IMR-90 (cell line): ENCODE results near the gene CHN2.

Source experiments
- BHLHE40 ChIP-seq: fragments of 150-350 bp; IDR thresholded peaks from 2 replicates; pipeline ENCODE4 v1.6.1; 2016; ENCODE audit warnings: mild to moderate bottlenecking, low read depth, low read length
- CEBPB ChIP-seq: IDR thresholded peaks from 2 replicates; pipeline ENCODE4 v1.6.1; 2012; ENCODE audit warnings: low read depth, low read length, improper control_type of control experiment
- CTCF ChIP-seq: conservative IDR thresholded peaks from 2 replicates; pipeline ENCODE4 v1.5.1; 2012; ENCODE audit warnings: mild to moderate bottlenecking, low read depth, low read length, improper control_type of control experiment
- ELK1 ChIP-seq: fragments of 150-350 bp; IDR thresholded peaks from 2 replicates; pipeline ENCODE4 v1.6.1; 2016; ENCODE audit warnings: low read depth, mild to moderate bottlenecking, low read length, moderate library complexity, borderline replicate concordance
- FOS ChIP-seq: fragments of 150-350 bp; IDR thresholded peaks from 2 replicates; pipeline ENCODE4 v1.6.1; 2016; ENCODE audit warnings: low read depth, low read length
- MXI1 ChIP-seq: IDR thresholded peaks from 2 replicates; pipeline ENCODE4 v1.6.1; 2012; ENCODE audit warnings: low read depth, mild to moderate bottlenecking, low read length, moderate library complexity, borderline replicate concordance
- POLR2A ChIP-seq: IDR thresholded peaks from 2 replicates; pipeline ENCODE4 v1.6.1; 2012; ENCODE audit warnings: mild to moderate bottlenecking, low read depth, low read length
- RAD21 ChIP-seq: IDR thresholded peaks from 2 replicates; pipeline ENCODE4 v1.6.1; 2012; ENCODE audit warnings: low read length, improper control_type of control experiment
- RFX5 ChIP-seq: IDR thresholded peaks from 2 replicates; pipeline ENCODE4 v1.8.0; 2012; ENCODE audit warnings: low read depth, mild to moderate bottlenecking, low read length, moderate library complexity
- SMC3 ChIP-seq: fragments of 150-350 bp; IDR thresholded peaks from 2 replicates; pipeline ENCODE4 v1.6.1; 2016; ENCODE audit warnings: low read depth, mild to moderate bottlenecking, antibody characterized with exemption, low read length, moderate library complexity
- USF2 ChIP-seq: fragments of 150-350 bp; IDR thresholded peaks from 2 replicates; pipeline ENCODE4 v1.6.1; 2017; ENCODE audit warnings: mild to moderate bottlenecking, antibody characterized with exemption, low read length, low read depth

- no peak for TF ChIP-seq CTCF
- no peak for TF ChIP-seq ELK1
- TF ChIP-seq USF2, result no peak
- TF ChIP-seq POLR2A, result no peak
- TF ChIP-seq RAD21, result no peak
- no peak for TF ChIP-seq CEBPB
- TF ChIP-seq MXI1, result no peak
- no peak for TF ChIP-seq RFX5
- no peak for TF ChIP-seq BHLHE40
- TF ChIP-seq FOS, result no peak
- TF ChIP-seq SMC3, result no peak
These were observed 196.7 kb downstream of the CHN2 start for GRCh38 chr7:29391262-29391661.
